ENCODE data around the gene SPIRE2. TPM values are rescaled to one million over a fixed set of nuclear protein-coding genes. Genes with fewer than 3 reads are reported as not detected.

SPIRE2 gene
- total and polyA plus RNA-seq, 2 of the 13 experiments (the other 11 are each of a cell fraction or from before 2014, with no cell fraction given), result 13.3 to 37.5 TPM

GRCh38 chr16:89821438-89822187, 6.7 kb upstream of the SPIRE2 start (continued):
- TF ChIP-seq HOXA3 (CRISPR knock-in tag; IDR thresholded peaks at IDR 0.05) (peak; percentile 58; the same call in 1 of the 2 replicates), ZNF44 (CRISPR knock-in tag; IDR thresholded peaks at IDR 0.05) (0 out of 2 replicates have a peak, but pooled peaks have one; percentile 63), ZNF768 (CRISPR knock-in tag; IDR thresholded peaks at IDR 0.05) (peak; percentile 16; the same call in 1 of the 2 replicates), CTCF (CRISPR knock-in tag; IDR thresholded peaks at IDR 0.05) (0 out of 2 replicates have a peak, but pooled peaks have one; percentile 2), NCOA1 (CRISPR knock-in tag; IDR thresholded peaks at IDR 0.05) (peak; percentile 81; the same call in 1 of the 2 replicates), ZBTB39 (CRISPR knock-in tag; IDR thresholded peaks at IDR 0.05) (peak; percentile 16; the same call in 1 of the 2 replicates), ZNF556 (CRISPR knock-in tag; IDR thresholded peaks at IDR 0.05; ENCODE audit: borderline replicate concordance) (no peak), ZNF460 (CRISPR knock-in tag; IDR thresholded peaks at IDR 0.05; ENCODE audit: borderline replicate concordance) (peak; percentile 85; the same call in 1 of the 2 replicates), SIX1 (CRISPR knock-in tag; IDR thresholded peaks at IDR 0.05; ENCODE audit: borderline replicate concordance) (0 out of 2 replicates have a peak, but pooled peaks have one; percentile 18), ZNF629 (CRISPR knock-in tag; conservative IDR thresholded peaks at IDR 0.05) (0 out of 2 replicates have a peak, but pooled peaks have one; percentile 17), THAP11 (CRISPR knock-in tag; IDR thresholded peaks at IDR 0.05) (no peak), THAP7 (CRISPR knock-in tag; IDR thresholded peaks at IDR 0.05) (peak; percentile 18), FOXP1 (IDR thresholded peaks at IDR 0.05) (no peak), FOXP1 (CRISPR knock-in tag; IDR thresholded peaks at IDR 0.05) (peak; percentile 32; the same call in 1 of the 2 replicates), MAX (IDR thresholded peaks at IDR 0.05) (peak; percentile 55), ZNF83 (CRISPR knock-in tag; IDR thresholded peaks at IDR 0.05; ENCODE audit: borderline replicate concordance) (peak; percentile 89; the same call in 1 of the 2 replicates), ZNF512B (CRISPR knock-in tag; IDR thresholded peaks at IDR 0.05; ENCODE audit: borderline replicate concordance) (no peak), ZNF512 (CRISPR knock-in tag; IDR thresholded peaks at IDR 0.05) (0 out of 2 replicates have a peak, but pooled peaks have one; percentile 55), BHLHE40 (IDR thresholded peaks at IDR 0.05; ENCODE audit: low read length) (peak; percentile 51), TGIF2 (CRISPR knock-in tag; IDR thresholded peaks at IDR 0.05) (peak; percentile 60; the same call in 1 of the 2 replicates)

Data from HepG2 (cell line).